ENCODE measurements around the gene CADM4. TPM values are rescaled to one million over a fixed set of nuclear protein-coding genes. Genes with fewer than 3 reads are reported as not detected.
"Not testable (repeated sequence)": the region's sequence is repeated elsewhere in the genome, so short reads cannot be mapped to it uniquely, and the experiment has no call there.

Gene CADM4
- polyA plus RNA-seq, 1 donor from 2014 or later: not detected

DNA sequence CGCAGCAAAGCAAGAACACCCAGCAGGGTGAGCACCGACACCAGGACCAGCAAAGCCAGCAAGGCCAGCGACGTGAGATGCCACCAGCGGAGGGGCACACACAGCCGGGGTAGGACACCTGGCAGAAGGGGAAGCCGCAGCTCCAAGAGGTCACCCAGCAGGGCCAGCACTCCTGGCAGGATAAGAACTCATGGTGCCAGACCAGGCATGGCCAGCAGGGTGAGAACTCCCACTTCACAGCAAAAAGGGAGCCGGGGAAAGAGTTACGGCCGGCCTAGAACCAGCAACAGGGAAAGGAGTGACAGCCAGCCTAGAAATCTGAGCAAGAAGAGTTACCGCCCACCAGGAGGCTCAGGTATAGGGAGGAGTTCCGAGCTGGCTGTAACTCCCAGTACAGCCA lies 27.3 kb downstream of the CADM4 start:
- H3K27ac Mint-ChIP-seq: no peak overlapping the region
- peak overlapping the region in 1 of 4 donors; percentile 26 for H3K4me3 Mint-ChIP-seq
- H3K36me3 Mint-ChIP-seq: peaks cover 8% of the 10 kb centered on the region
- H3K4me1 Mint-ChIP-seq: peaks cover 0 to 9% (median 0%) of the 10 kb centered on the region in 3 donors
- no peaks in the 10 kb centered on the region for H3K27me3 Mint-ChIP-seq
- H3K9me3 Mint-ChIP-seq: no peaks in the 10 kb centered on the region

DNA sequence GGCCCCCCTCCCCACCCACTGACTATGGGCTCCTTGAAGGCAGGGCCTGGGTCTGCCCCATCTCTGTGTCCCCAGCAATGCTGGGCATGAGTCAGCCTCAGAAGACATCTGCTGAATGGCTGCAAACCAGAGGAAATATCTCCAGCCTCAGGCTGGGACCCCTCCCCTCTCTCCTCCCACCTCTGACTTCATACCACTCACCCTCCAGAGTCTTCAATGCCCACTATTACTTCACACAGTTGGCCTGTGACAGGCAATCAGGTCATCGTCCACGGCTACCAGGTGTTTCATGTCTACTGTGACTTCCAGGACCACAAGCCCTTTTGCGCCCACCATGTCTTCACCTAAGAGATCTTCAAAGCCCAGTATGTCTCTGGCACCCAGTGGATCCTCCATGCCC lies 27.9 kb downstream of the CADM4 start, which contains the start of gene SRRM5:
SRRM5 (plus strand) TSS at position 301 of the 400 bp plus-strand sequence; CDS start at position 335, 34 bp downstream.
- Mint-ChIP-seq H3K36me3 (peaks cover 8% of the 10 kb centered on the region), H3K27ac (peak within 1 kb of the TSS in 2 of 3 donors; percentile 62 to 76), H3K4me3 (peak within 1 kb of the TSS in 1 of 4 donors; percentile 26)

GRCh38 chr19:43610493-43610892 lies 29.2 kb downstream of the CADM4 start:
- peaks cover 8% of the 10 kb centered on the region for H3K36me3 Mint-ChIP-seq
- H3K4me3 Mint-ChIP-seq: no peak overlapping the region
- peak overlapping the region in 1 of 3 donors; percentile 76 for H3K27ac Mint-ChIP-seq
- H3K9me3 Mint-ChIP-seq: no peaks in the 10 kb centered on the region
- peaks cover 0 to 9% (median 7%) of the 10 kb centered on the region in 3 donors for H3K4me1 Mint-ChIP-seq
- no peaks in the 10 kb centered on the region for H3K27me3 Mint-ChIP-seq

More for the DNA sequence above, 27.9 kb downstream of the CADM4 start, which contains the start of gene SRRM5:
- Mint-ChIP-seq H3K9me3 (no peaks in the 10 kb centered on the region), H3K4me1 (peaks cover 0 to 8% (median 4%) of the 10 kb centered on the region in 3 donors), H3K27me3 (no peaks in the 10 kb centered on the region)

DNA sequence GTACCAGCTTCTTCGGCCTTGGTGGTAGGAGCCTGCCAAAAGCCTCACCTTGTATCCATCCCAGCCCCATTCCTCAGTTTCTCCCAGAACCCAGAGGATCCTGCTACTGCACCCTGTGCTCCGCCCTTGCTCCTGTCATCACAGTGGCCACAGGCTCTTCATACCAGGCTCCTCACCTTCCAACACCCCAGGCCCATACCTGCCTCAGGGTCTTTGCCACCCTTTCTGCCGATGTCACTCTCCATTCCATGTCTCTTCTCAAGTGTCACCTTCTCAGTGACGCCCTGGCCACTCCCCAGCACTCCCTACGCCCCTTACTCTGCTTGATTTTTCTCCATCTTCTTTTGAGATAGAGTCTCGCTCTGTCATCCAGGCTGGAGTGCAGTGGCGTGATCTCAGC lies 29.8 kb downstream of the CADM4 start:
- no peak overlapping the region for H3K4me3 Mint-ChIP-seq
- no peaks in the 10 kb centered on the region for H3K9me3 Mint-ChIP-seq
- H3K4me1 Mint-ChIP-seq: peaks cover 2 to 13% (median 10%) of the 10 kb centered on the region in 3 donors
- H3K36me3 Mint-ChIP-seq: peaks cover 8% of the 10 kb centered on the region
- no peaks in the 10 kb centered on the region for H3K27me3 Mint-ChIP-seq
- peak overlapping the region in 1 of 3 donors; percentile 76 for H3K27ac Mint-ChIP-seq

DNA sequence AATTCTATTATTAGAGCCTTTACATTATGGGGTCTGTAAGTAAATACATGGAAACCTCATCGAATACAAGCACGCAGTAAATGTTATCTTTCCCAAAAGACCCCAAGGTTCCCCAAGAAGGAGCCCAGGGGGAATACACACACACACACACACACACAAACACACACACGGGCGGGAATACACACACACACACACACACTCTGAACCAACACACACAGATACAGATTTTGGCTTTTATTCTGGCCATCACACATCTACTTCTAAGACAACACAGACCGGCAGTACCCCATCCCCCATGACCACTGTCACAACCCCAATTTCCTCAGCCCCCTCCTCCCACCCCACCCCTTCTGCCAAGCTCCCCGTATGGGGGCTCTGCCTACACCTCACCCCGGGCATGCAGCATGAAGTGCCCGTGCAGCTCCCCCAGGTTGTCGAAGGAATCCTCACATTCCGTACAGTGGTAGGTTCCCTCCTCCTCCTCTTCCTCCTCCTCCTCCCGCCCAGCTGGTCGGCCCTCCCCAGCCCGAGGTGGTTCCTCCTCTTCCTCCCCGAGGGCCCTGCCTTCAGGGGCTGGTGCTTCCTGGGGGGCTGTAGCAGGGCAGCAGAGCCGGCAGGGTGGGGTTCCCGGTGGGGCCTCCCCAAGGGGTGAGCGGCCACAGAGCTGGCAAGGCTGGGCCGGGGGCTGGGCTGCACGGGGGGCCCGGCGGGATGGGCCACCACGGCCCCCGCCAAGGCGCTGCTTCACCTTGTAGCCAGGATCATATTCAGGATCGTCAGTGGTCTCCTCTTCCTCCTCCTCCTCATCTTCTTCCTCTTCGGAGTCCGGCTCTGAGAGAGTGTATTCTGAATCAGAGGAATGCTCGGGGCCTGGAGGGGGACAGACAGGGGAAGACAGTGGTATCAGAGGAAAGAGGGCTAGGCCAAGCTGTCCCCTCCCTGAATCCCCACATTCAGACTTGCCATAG lies 32.1 kb downstream of the CADM4 start:
- Mint-ChIP-seq H3K27ac (peak overlapping the region in 1 of 3 donors; percentile 42), H3K27me3 (no peaks in the 10 kb centered on the region), H3K4me1 (peaks cover 9 to 19% (median 18%) of the 10 kb centered on the region in 3 donors), H3K4me3 (peak overlapping the region in 1 of 4 donors; percentile 33), H3K9me3 (no peaks in the 10 kb centered on the region), H3K36me3 (peaks cover 2% of the 10 kb centered on the region)

DNA sequence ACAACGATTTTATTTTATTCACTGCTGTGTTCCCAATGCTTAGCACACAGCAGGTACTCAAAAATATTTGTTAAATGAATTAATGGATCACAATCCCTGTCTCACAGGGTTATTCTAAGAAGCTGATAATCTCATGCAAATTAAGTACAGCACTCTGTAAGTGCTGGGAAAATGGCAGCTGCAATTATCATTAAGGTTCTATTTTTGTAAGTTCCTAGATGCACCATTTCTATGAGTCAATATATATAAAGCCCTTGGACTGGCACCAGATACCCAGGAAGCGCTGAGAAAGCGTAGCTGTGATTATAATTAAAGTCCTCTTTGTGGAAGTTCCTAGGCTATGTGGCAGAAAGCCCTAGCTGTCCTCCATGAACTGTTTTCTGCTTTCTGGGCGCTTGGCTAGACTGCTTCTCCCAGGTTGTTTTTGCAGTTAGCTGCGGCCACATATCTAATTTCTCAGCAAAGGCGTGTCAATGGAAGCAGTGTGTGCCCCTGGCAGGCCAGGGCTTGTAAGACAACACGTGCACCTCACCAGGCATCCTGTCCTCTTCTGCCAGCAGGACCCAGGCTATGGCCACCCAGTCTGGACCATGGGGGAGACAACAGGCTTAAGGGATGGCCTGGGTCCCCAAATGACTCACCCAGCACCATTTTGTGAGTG lies 33.0 kb downstream of the CADM4 start:
- no peak overlapping the region for H3K27ac Mint-ChIP-seq
- H3K27me3 Mint-ChIP-seq: no peaks in the 10 kb centered on the region
- H3K36me3 Mint-ChIP-seq: peaks cover 2% of the 10 kb centered on the region
- H3K9me3 Mint-ChIP-seq: no peaks in the 10 kb centered on the region
- H3K4me1 Mint-ChIP-seq: peaks cover 9 to 19% (median 15%) of the 10 kb centered on the region in 3 donors
- H3K4me3 Mint-ChIP-seq: no peak overlapping the region

GRCh38 chr19:43605875-43606568 lies 33.6 kb downstream of the CADM4 start:
- Mint-ChIP-seq H3K27me3 (no peaks in the 10 kb centered on the region), H3K4me3 (no peak overlapping the region), H3K36me3 (peaks cover 2% of the 10 kb centered on the region), H3K4me1 (peaks cover 9 to 19% (median 17%) of the 10 kb centered on the region in 3 donors), H3K9me3 (no peaks in the 10 kb centered on the region), H3K27ac (no peak overlapping the region)

DNA sequence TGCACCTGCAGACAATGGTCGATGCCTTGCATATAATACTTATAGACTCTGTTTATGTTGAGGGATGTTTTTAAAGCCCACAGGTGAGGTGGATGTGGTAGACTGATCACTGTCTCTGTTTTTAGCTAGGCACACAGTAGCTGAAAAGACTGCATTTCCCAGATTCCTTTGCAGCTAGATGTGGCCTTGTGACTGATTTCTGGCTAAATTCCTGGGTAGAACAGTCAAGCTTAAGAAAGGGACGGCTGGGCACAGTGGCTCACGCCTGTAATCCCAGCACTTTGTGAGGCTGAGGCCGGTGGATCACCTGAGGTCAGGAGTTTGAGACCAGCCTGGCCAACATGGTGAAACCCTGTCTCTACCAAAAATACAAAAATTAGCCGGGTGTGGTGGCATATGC lies 39.3 kb downstream of the CADM4 start:
- H3K27ac Mint-ChIP-seq: peak overlapping the region in 2 of 3 donors; percentile 66 to 90
- H3K9me3 Mint-ChIP-seq, H3K36me3 Mint-ChIP-seq, H3K27me3 Mint-ChIP-seq: not testable (repeated sequence)
- H3K4me1 Mint-ChIP-seq: peaks cover 21 to 34% (median 26%) of the 10 kb centered on the region in 3 donors
- peak overlapping the region in 2 of 4 donors; percentile 8 to 59 for H3K4me3 Mint-ChIP-seq

DNA sequence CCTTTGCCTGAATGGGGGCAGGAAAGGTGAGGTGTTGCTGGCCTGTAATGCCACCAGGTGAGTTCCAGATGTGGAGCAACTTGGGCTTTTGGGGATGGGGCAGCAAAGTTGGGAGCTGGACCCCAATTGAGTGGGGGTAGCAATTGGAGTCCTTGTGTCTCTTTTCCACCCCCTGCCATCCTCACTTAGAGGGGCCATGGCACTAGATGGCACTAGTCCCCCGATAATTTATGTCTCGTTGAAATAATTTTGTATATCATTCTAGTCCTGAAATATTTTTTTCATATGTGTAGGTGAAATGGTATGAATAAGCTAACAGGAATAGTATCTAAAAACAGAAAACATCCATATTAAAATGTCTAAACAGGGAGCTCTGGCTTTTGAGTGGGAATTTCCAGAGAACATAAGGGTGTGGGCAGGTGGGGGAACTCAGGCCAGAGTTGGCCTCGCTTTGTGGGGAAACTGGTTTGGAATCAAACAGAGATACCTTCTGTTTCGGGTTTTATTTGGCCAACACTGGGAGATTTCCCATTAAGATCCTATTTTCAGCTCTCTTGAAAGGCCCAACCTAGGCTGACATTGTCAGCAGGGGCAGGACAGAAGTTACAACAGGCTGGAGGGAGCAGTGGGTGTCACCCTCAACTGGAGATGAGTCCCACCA lies 39.9 kb downstream of the CADM4 start:
- Mint-ChIP-seq H3K4me1 (peaks cover 18 to 31% (median 23%) of the 10 kb centered on the region in 3 donors), H3K36me3 (no peaks in the 10 kb centered on the region), H3K9me3 (no peaks in the 10 kb centered on the region), H3K4me3 (peak overlapping the region in 2 of 4 donors; percentile 8 to 59), H3K27me3 (no peaks in the 10 kb centered on the region), H3K27ac (peak overlapping the region in 1 of 3 donors; percentile 66)

GRCh38 chr19:43598445-43599240 lies 41.0 kb downstream of the CADM4 start:
- Mint-ChIP-seq H3K4me1 (peaks cover 15 to 31% (median 21%) of the 10 kb centered on the region in 3 donors), H3K9me3 (no peaks in the 10 kb centered on the region), H3K36me3 (peaks cover 3% of the 10 kb centered on the region), H3K27me3 (no peaks in the 10 kb centered on the region), H3K4me3 (peak overlapping the region in 3 of 4 donors; percentile 33 to 97 (median 81)), H3K27ac (peak overlapping the region in 1 of 3 donors; percentile 99)

- Mint-ChIP-seq H3K9me3 (no peaks in the 10 kb centered on the region), H3K4me3 (peak overlapping the region; percentile 87 to 99 (median 98)), H3K36me3 (peaks cover 4% of the 10 kb centered on the region), H3K4me1 (peaks cover 12 to 27% (median 20%) of the 10 kb centered on the region in 3 donors), H3K27ac (peak overlapping the region in 2 of 3 donors; percentile 87 to 99), H3K27me3 (no peaks in the 10 kb centered on the region)
Observed at GRCh38 chr19:43597876-43598275, 41.8 kb downstream of the CADM4 start.

DNA sequence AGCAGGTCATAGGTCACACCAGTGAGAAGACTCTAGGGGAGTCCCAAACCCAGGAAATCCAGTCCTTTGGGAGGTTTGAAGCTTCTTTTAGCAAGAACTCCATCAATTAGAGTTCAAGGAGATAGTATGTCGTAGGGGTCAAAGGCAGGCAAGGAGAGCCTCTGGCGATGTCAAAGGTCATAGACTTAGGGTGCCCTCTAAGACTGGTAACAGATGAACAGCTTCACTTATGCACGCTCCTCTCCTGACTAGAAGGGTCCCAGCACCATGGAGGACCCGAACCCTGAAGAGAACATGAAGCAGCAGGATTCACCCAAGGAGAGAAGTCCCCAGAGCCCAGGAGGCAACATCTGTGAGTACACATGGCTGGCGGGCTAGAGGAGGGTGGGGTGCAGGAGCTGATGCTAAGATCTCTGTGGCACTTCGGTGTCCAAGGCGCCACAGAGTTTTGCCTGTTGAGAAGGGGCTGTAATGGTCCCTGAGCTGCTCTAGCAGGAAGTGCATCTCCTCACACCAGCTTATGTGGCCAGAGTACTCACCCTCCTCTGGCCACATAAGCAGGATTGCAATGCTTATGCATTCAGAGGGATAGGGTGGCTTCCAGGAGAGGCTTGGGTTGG lies 42.7 kb downstream of the CADM4 start:
- H3K4me3 Mint-ChIP-seq: peak overlapping the region; percentile 87 to 99 (median 98)
- H3K36me3 Mint-ChIP-seq: peaks cover 4% of the 10 kb centered on the region

More for the DNA sequence above, 42.7 kb downstream of the CADM4 start:
- no peaks in the 10 kb centered on the region for H3K9me3 Mint-ChIP-seq
- H3K4me1 Mint-ChIP-seq: peaks cover 12 to 28% (median 20%) of the 10 kb centered on the region in 3 donors
- H3K27ac Mint-ChIP-seq: peak overlapping the region; percentile 99 to 100 (median 100)
- no peaks in the 10 kb centered on the region for H3K27me3 Mint-ChIP-seq

All from IgD-negative memory B cell (primary cell).